ENCODE results near the gene HSP90AB1.
A peak's percentile ranks its signal among the peaks of the same experiment; 100 is the strongest.

Gene HSP90AB1

DNA sequence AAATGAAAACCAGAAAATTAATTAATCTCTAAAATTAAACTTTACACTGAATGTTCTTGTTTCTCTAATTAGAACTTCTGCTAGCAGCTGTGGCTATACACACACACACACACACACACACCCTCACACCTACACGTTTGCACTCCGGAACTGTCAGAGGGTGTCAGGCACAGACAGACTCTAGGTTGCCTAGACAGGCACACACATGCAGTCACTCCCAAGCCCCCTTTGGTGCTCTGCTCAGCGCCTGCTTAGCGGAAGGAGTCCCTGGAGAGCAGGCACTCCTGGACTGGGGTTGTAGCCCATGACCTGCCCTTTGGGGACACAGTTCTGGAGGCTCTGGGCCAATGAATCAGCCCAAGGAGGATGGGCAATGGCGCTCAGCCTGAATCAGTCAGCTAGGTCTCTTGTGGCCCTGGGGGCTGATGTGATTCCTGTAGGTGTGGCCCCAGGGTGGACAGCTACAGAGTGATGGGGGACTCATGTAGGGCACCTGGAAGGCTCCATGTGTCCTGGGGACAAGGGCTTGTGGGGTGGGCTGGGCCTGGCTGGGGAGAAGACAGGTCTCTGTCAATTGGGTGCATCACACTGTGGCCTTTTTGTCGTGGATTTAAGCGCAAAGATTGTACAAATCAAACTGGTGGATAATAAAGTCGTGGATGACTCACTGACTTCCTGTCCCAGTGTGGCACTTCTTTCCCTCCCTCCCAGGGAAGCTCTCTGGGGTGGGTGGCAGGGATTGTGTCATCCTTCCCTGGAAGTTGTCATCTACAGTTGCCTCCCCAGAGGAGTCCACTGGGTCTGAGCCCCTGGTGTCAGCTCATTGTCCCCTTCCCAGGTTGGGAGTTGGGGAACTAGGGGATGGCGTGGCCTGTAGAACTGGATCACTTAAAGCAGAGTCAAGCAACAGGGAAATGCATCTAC lies 32.1 kb downstream of the HSP90AB1 start:
- TF ChIP-seq, protein P1, sequence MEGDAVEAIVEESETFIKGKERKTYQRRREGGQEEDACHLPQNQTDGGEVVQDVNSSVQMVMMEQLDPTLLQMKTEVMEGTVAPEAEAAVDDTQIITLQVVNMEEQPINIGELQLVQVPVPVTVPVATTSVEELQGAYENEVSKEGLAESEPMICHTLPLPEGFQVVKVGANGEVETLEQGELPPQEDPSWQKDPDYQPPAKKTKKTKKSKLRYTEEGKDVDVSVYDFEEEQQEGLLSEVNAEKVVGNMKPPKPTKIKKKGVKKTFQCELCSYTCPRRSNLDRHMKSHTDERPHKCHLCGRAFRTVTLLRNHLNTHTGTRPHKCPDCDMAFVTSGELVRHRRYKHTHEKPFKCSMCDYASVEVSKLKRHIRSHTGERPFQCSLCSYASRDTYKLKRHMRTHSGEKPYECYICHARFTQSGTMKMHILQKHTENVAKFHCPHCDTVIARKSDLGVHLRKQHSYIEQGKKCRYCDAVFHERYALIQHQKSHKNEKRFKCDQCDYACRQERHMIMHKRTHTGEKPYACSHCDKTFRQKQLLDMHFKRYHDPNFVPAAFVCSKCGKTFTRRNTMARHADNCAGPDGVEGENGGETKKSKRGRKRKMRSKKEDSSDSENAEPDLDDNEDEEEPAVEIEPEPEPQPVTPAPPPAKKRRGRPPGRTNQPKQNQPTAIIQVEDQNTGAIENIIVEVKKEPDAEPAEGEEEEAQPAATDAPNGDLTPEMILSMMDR (IDR thresholded peaks at IDR 0.05; ENCODE audit: insufficient read depth, low read depth, low read length, missing control alignments), result no peak
- DNase-seq (ENCODE audit: low read depth), result no peak
- no peak overlapping the region for H3K4me3 ChIP-seq (ENCODE audit: low read length)

DNA sequence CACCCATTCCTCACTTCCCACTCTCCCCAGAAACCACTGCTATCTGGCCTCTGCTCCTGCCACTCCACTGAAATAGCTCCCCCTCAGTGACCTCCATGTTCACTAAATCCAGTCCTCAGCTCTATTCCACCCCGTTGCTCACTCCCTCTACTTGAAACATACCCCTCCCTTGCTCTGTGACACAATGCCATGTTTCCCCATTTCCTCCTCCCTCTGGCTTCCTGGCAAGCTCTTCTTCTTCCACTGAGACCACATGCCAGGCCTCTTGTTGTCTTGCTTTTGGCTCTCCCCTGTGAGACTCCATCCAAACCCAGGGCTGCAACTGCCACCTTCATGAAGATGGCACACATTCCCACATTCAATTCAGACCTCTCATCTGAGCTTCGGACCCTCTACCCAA lies 37.2 kb downstream of the HSP90AB1 start:
- TF ChIP-seq, protein P1 (IDR thresholded peaks at IDR 0.05; ENCODE audit: insufficient read depth, low read depth, low read length, missing control alignments), result no peak
- no peak overlapping the region for H3K4me3 ChIP-seq (ENCODE audit: low read length)
- no peak for DNase-seq (ENCODE audit: low read depth)

DNA sequence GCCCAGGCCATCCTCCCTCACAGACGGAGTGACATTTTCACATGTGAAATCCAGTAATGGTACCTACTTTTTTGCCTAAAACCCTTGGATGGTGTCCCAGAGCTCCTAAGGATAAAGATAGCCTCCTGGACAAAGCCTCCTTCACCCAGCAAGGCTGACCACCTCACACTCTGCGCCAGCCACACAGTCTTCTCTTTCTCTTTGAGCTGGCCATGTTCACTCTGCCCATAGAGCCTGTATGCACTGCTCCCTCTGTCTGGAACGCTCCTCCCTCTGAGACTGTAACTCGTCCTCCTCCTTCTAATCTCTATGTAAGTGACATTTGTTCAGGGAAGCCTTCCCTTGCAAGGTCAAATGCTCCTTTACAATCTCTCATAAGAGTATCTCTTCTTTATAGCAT lies 38.0 kb downstream of the HSP90AB1 start:
- TF ChIP-seq, protein P1 (IDR thresholded peaks at IDR 0.05; ENCODE audit: insufficient read depth, low read depth, low read length, missing control alignments), result no peak
- DNase-seq (ENCODE audit: low read depth), result no peak

DNA sequence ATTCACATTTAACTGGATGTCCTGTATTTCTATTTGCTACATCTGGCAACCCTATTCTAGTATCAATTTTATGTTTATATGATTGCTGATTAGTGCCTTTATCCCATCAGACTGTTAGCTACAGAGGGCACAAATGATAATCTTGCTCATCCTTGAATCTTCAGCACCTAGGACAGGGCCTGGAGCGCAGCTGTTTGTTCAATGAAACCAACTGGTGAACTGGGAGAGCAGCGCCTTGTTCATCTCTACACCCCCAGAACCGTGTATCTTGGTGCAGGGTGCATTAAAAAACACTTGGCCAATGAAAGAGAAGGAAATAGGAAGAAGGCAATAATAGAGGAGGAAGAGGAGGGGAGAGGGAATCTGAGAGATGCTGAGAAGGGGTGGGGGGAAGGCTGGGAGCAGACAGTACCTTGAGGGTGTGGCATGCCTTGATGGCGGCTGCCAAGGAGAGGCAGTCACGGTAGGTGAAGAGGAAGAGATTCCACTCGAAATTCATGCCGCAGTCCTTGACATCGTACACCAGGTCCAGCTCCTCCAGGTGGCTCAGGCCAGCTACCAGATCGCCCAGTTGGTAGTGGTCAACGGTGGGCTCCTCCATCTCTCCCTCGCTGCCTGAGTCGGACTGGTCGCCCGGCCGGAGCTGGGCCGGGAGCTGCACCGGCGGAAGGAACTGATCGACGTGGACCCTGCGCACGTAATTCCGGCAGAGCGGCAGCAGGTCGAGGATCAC lies 38.8 kb downstream of the HSP90AB1 start:
- TF ChIP-seq, protein P1 (IDR thresholded peaks at IDR 0.05; ENCODE audit: insufficient read depth, low read depth, low read length, missing control alignments), result no peak
- DNase-seq (ENCODE audit: low read depth), result peak; percentile 55
- H3K4me3 ChIP-seq (ENCODE audit: low read length), result no peak overlapping the region

More for the DNA sequence above, 38.0 kb downstream of the HSP90AB1 start:
- H3K4me3 ChIP-seq (ENCODE audit: low read length), result no peak overlapping the region

DNA sequence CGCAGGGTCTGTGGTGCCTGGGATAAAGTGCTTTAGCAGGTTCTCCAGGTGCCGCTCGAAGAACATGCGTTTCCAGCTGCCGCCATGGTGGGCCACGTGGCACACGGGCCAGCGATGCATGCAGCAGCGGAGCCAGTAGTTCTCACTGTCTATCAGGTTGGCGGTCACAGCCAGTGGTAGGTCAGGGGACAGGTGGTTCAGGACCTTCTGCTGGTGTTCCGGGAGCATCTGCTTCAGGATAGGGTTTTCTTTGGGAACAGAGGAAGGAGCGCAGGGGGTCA lies 39.3 kb downstream of the HSP90AB1 start:
- TF ChIP-seq, protein P1 (IDR thresholded peaks at IDR 0.05; ENCODE audit: insufficient read depth, low read depth, low read length, missing control alignments), result no peak
- no peak overlapping the region for H3K4me3 ChIP-seq (ENCODE audit: low read length)
- DNase-seq (ENCODE audit: low read depth), result no peak

DNA sequence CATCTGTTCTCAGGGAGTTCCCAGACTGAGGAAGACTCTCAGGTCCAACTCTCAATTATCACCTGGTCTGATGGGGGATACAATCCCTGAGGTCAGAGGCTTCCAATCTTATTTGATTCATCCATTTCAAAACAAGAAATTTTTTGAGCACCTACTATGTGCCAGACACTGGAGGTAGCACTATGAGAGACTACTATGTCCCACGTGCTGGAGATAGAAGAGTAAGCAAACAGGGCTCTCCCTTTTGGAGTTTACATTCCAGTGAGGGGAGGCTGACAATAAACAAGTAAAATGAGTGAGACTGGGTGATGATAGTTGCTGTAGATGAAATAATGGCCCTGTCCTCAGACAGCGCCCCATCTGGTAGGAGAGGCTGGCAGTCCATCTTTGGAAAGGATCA lies 39.8 kb downstream of the HSP90AB1 start:
- TF ChIP-seq, protein P1 (IDR thresholded peaks at IDR 0.05; ENCODE audit: insufficient read depth, low read depth, low read length, missing control alignments), result no peak
- no peak for DNase-seq (ENCODE audit: low read depth)
- H3K4me3 ChIP-seq (ENCODE audit: low read length), result no peak overlapping the region
